GM19239 (cell line): ENCODE data around the gene SNX22.

Source experiments
- DNase-seq: peaks from one replicate; pipeline ENCODE4 v3.0.0; 2011; ENCODE audit warnings: low spot score; ENCODE audit not compliant: insufficient read length
- FAIRE-seq: peaks from 2 replicates; lab custom pipeline; 2011; peaks lifted over from hg19 to GRCh38; lab: Jason Lieb, UNC

Gene SNX22

DNA sequence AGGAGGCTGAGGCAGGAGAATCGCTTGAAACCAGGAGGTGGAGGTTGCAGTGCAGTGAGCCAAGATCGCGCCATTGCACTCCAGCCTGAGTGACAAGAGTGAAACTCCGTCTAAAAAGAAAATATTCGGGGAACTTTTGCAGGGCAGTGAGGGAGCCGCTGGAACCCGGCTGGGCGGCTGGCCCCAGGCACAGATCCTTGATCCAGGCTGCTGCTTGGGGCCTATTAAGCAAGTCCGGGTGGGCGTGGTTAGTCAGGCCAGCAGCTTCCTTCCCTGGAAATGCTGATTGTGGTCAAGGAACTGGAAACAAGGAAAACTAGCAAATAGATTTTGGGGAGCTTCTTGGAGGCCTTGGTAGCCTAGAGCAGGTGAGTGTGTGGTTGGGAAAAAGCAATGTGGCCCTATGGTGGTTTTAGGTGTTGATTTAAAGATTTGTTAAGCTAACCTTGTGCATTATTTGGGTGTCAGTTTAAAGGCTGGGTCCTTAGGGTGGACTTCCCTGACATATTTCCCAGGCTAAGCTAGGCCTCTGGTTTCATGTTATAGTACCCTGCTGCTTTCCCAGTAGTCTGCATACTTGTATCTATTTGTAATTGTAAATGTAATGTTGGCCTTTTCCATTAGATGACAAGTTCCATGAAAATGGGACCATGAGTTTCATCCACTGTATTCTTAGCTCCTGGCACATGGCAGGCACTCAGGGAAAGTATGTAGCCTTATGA lies 17.7 kb upstream of the SNX22 start:
- no peak for DNase-seq
- FAIRE-seq: no peak

DNA sequence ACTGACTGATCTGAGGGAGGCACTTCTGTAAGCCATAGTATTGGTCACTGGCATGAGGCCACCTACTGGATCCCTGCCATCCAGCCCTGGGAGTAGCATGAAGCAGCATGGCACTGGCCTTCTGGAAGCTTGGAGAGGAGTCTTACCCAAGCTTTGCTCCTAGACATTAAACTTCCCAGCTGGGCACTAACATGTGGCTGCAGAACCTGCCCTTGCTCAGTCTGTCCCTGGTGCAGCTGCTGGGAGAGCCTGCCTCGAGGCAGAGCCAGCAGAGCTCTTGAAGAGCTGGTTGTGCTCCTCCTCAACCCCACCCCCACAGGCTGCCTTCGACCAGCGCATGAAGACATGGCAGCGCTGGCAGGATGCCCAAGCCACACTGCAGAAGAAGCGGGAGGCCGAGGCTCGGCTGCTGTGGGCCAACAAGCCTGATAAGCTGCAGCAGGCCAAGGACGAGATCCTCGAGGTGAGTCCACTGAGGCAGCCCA lies 17.1 kb upstream of the SNX22 start:
- no peak for FAIRE-seq
- DNase-seq: no peak

DNA sequence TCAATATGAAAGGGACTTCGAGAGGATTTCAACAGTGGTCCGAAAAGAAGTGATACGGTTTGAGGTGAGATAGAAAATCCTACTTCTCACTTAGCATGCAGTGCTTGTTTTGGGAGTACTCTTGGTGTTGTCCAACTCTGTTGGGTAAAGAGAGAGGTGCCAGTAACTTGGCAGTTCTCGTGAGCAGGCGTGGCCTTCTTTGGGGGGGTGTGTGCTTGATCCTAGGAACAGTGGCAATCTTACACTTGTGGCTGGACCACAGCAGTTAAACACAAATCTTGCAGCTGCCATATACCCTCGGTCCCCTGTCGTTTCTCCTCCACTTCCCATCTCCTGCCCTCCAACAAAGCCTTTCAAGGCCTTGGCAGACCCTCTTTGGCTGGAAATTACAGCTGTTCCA lies 15.2 kb upstream of the SNX22 start:
- FAIRE-seq: no peak
- no peak for DNase-seq

DNA sequence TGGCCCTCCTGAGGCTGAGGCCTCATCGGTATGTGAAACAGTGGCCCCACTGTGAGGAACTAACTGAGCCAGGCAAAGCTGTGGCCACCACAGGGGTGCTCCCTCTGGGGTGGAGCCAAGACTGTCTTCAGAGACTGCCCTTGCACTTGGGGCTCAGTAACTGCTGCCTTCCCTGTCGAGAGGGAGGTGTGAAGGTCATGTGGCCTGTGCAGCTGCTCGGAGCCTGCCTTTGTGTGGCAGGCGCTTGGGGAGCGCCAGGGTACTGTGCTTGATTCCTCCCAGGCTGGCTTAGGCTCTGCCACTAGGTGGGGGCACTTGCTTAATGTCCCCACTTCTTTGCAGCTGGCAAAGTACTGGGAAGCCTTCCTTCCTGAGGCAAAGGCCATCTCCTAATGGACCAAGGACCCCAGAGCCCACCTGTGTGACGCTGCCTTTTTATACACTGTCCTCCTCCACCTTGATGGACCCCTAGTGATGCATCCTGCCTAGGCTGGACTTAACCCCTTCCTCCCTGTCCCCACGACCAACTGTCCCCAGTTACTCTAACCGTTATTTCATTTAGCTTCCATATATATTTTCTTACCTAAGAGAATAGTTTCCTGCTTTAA lies 14.2 kb upstream of the SNX22 start:
- FAIRE-seq: no peak
- no peak for DNase-seq

DNA sequence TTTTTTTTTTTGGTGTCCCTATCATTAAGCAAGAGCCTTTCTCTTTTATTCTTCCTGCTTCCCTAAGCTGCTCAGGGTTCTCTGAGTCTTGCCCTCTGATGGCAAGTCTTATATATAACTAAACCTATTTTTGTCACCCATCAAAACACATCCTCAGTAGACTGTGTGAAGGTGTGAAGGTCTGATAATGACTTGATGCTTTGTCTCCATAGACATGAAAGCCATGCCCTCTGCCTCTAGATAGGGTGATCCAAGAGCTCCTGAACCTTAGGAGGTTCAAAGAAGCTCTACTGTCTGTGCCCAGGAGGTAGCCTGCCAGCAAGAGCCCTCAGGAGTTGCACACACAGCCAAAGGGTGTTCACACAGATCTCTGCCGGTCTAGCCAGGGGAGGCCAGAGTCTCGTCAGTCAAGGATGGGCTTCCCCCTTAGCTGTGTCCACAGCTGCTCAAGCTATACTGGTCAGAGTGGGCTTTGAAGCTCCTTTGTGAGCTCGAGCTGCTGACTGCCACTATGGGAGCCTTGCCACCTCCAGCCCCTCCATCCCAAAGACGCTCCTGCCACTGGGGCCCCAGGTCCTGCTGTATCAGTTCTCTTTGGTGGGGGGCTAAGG lies 13.1 kb upstream of the SNX22 start:
- DNase-seq (no peak), FAIRE-seq (no peak)

DNA sequence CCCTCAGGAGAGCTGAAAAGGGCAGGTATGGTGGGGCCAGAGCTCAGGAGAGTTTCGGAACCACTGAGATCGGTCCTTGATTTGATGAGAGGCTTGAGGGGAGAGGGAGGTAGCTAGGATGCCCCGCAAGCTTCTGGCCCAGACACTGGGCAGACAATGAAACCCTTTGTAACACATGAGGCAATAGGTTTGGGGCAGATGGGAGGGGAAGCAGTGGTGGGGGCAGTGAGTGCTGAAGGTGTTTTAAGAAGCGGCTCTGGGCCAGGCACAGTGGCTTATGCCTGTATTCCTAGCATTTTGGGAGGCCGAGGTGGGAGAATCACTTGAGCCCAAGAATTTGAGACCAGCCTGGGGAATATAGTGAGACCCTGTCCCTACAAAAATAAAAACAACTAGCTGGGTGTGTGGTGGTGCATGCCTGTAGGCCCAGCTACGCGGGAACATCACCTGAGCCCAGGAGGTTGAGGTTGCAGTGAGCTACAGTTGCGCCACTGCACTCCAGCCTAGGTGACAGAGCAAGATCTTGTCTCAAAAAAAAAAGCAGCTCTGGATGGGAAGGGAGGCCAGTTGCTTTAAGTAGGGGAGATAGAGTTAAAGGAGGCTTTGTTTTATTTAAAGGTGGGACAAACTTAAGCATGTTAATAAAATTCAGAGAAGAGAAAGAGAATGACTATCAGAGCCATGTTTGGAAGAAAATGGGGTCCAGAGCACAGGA lies 9.6 kb upstream of the SNX22 start:
- FAIRE-seq (no peak), DNase-seq (no peak)

DNA sequence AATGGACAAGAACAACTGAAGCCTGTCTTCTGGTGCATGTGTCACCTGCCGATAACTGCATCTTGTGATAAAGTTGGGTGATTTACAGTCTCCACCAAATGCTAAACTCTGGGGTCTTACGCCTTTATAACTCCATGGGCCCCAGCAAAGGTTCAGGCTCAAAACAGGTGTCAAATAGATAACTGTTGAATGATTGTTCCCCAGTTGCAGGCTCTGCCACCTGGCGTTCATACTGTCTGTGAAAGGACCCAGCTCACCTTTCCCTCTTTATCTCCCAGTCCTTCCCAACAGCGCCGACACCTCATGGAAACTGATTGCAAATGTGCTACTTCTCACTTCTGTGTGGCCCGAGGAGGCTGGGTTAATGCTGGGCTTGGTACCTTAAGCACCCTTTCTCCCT lies 8.3 kb upstream of the SNX22 start:
- DNase-seq (no peak), FAIRE-seq (no peak)

DNA sequence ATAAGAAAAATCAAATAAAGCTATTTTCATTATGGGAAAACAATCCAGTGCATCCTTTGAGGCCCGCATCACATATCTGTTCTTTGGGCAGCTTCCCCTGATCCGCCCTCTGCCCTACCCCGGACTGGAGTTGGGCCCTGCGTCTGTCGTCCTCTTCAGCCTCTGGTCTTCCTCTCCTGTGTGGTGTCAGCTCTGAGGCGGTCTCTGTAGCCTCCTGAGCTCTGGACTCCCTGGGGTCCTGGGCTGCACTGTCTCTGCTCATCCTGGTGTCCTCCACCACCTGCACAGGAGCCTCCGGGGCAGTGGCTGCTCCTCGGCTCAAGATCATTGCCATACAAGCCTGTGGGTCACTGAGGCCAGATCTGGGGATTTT lies 7.4 kb upstream of the SNX22 start:
- no peak for DNase-seq
- FAIRE-seq: no peak

DNA sequence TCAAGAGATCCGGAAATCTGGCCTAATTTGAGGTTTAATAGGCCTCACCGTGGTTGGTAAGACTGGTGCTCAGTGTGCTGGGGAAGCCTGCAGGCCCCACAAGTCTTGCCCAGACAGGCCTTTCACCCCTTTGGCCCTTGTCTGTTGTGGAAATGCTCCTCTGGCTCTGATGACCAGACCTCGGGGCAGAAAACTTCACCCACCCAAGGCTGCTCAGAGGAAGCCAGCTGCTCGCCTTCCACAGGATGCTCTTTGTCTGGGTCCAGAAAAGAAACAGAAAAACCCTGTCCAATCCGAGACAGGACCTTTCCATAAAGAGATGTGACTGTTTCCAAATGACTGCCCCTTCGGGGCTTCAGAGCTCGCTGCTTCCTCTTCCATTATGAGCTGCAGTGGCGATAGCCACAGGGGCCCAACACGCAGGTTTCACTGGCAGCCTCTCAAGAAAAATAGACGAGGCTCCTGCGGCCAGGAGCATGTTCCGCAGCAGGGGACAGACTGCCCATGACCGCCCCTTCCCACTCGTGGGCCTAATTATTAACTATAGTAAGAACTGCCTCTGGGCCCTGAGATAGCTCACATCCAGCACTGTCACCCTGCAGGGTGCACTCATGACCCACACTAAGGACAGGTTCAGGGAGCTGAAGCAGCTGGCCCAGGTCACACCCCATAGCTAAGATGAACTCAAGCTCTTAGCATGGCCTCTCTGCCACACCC lies 6.8 kb upstream of the SNX22 start:
- FAIRE-seq: peak; percentile 91

DNA sequence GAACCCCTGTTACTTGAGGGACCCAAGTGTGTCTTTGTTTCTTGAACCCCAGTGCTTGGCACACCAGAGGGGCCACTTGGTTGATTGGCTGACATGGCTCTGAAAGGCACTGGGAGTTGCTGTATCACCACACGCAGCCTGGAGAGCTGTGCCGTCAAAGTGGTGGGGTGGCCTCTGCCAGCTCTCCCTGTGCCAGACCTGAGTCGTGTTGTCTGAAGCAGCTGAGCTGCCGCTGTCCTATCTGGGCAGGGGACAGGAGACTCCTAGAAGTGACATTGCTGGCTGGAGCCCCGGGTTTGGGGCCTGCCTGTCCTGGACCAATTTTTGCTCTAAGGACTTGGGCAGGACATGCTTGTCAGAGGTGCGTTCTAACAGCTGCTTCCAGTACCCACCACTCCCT lies 5.5 kb upstream of the SNX22 start:
- DNase-seq (no peak), FAIRE-seq (no peak)

More for the DNA sequence above, 6.8 kb upstream of the SNX22 start:
- peak; percentile 61 for DNase-seq

DNA sequence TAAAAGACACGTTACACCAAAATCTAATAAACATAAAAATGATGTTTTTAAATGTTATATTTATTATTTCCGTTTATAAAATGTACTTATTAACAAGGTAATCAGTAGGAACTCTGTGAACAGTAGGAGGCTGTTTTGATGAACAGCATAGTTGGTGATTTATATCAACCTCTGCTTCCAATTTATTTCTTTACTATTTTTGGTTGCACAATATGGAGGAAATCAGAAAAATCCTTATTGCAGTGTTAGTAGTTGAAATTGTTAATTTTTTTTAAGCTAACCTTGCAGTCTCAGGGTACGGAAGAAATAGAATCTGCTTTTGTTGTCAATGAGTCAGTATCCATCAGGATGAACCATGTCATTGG lies 5.0 kb upstream of the SNX22 start:
- FAIRE-seq (no peak), DNase-seq (no peak)

DNA sequence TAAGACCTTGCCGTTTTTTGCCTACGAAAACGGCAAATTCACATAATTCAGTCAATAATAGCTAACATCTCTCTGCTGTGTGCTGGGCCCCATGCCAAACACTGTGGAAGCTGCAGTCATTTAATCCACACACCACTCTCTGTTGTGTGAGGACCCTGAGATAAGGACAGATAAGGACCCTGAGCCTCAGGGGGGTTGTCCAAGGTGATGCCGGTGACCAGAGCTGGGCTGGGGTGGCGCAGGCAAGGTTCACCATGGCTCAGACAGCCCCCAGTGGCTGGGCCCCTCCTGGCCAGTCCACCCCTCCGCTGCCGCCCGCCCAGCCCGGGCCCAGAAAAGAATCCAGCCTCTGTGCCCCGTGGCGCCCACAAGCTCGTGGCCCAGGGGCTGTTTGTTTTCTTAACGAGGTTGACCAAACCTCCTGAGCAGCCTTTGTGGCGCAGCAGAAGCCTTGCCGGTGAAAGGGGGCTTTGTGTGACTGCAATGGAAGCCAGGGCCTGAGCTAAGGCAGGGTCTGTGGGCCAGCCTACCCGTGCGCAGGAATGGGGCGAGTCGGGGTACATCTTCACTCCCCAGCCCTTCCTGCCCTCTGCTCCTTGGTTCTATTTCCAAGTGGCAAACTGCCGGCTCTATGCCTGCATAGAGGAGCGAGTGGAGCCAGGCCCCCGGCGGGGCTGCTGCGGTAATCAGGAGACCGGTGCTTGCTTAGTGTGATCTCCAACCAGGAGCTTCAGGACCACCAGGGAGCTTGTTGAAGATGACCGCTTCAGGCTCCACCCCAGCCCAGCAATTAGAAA lies 4.4 kb upstream of the SNX22 start:
- FAIRE-seq: no peak

DNA sequence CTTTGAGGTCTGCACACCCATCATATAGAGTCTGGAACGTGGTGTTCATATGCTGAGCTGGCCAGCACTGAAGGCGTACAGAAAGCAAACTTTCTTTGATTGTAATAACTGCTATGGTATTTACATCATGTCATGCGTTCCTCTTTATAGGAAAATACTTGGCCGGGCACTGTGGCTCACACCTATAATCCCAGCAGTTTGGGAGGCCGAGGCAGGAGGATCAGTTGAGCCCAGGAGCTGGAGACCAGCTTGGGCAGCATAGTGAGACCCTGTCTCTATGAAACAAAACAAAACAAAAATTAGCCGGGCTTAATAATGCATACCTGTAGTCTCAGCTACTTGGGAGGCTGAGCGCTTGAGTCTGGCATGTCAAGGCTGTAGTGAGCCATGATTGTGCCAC lies 3.4 kb upstream of the SNX22 start:
- no peak for DNase-seq
- no peak for FAIRE-seq

More for the DNA sequence above, 4.4 kb upstream of the SNX22 start:
- DNase-seq: no peak

DNA sequence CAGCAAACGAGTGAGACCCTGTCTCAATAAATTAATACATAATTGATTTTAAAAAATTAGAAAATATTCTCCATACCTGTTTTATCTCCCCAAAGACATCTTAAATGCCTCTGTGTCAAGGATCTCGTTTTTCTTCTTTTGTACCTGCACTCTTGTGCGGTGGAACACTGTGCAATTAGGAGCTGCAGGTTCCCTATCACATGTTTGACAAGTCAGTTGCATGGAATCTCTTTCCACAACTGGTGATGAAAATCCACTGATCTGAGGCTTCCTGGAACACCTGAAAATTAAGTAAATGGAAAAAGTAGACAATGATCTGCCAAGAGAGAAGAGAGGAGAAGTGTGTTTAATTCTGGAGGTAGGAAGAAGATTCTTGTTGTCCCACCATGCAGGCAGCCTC lies 3.0 kb upstream of the SNX22 start:
- FAIRE-seq (no peak), DNase-seq (no peak)

DNA sequence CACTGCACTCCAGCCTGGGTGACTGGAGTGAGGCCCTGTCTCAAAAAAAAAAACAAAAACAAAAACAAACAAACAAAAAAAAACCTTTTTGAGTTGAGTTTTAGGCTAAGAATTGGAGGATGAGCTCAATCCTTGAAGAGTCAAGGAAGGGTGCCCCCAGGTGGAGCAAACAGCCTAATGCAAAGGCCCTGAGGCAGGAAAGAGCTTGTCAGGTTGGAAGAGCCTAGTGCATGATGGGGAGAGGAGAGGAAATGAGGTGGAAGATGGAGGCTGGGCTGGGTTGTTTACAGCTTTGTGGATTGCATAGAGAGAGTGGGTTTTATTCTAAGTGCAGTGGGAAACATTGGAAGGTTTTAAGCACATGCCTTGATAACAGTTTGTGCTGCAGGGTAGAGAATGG lies 2.1 kb upstream of the SNX22 start:
- peak; percentile 70 for FAIRE-seq
- no peak for DNase-seq

DNA sequence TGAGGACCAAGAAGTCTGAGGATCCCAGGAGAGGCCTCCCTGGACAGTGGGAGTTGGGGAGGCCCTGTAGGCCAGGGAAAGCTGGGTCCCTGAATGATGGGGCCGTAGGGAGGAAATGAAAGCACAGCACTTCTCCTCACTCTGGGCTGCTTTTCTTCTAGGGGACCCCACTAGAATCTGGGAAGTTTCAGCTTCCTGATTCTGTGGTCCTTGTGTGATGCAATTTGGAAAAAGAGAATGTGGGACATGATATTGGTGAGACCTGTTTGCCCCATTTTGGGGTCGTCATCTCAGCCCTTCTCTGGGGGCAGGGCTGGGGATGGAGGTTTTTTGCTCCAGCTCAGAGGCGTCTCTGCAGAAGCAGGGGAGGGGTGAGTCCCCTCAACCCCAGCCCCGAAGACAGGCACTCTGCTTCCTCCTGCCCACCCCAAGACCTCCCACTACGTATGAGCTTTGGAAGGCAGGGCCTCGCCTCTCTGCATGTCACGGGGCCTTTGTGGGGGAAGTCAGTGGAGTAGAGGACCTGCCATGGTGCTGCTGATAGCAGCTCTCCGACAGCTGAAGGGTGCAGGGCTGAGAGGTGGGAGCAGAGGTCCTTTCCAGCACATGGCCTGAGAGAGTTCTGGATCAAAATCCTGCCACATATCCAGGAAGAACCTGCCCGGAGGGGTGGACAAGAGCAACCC lies 1.5 kb upstream of the SNX22 start:
- FAIRE-seq: no peak
- DNase-seq: no peak

DNA sequence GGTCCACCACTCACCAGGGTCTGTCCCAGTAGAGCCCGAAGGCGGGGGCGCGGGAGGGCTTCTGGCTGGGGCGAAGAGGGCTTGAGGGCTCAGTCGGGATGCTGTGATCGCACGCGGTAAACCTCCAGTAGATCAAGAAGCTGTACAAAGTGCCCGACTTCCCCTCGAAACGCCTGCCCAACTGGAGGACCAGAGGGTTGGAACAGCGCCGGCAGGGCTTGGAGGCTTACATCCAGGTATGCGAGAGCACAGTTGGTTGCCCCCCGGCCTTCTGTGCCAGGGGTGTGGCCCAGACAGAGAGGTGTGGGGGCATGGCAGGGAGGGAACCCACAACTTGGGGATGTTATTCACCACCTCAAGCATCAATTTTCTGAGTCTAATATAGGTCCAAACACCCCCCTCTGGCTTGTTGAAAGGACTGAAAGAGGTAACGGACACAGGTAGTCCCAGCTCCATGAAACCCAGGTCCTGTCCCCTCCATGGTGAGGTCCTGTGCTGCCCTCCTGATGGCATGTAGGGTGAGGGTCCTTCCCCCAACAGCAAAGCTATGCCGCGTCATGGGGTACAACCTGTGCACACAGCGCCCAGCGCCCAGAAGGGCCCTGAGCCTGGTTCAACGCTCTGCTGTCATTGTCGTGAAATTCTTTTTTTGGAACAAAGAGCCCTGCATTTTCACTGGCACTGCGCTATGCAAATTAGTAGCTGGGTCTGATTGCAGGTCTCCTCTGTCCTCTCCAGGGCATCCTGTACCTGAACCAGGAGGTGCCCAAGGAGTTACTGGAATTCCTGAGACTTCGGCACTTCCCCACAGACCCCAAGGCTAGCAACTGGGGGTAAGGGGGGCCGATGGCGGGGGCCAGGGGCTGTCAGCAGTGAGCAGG lies 1.2 kb downstream of the SNX22 start:
- FAIRE-seq (peak; percentile 37), DNase-seq (peak; percentile 32)
